ENCODE results near the gene LMNB1.

The LMNB1 gene

GRCh38 chr5:126799780-126800179 lies 22.8 kb downstream of the LMNB1 start:
- no peak overlapping the region for H3K27ac ChIP-seq
- no peaks in the 10 kb centered on the region for H3K27me3 ChIP-seq (ENCODE audit: insufficient read depth, low read depth)
- H3K79me2 ChIP-seq (ENCODE audit: insufficient read depth, low read depth): peaks cover 99% of the 10 kb centered on the region
- TF ChIP-seq CTCF (conservative IDR thresholded peaks at IDR 0.05; ENCODE audit: low read depth, low read length): no peak
- H3K4me2 ChIP-seq: no peak overlapping the region
- no peak overlapping the region for H3K9ac ChIP-seq
- H4K20me1 ChIP-seq (ENCODE audit: insufficient read depth): peaks cover 82% of the 10 kb centered on the region
- H3K4me1 ChIP-seq (ENCODE audit: low read depth, poor library complexity, severe bottlenecking): peaks cover 18% of the 10 kb centered on the region
- H3K4me3 ChIP-seq (IDR thresholded peaks at IDR 0.05; ENCODE audit: insufficient read depth, low read depth, low read length): no peak overlapping the region
- no peak overlapping the region for H2AFZ ChIP-seq (ENCODE audit: low read depth)
- H3K36me3 ChIP-seq (ENCODE audit: insufficient read depth): no peaks in the 10 kb centered on the region

GRCh38 chr5:126801174-126801991 lies 24.4 kb downstream of the LMNB1 start:
- Histone ChIP-seq H4K20me1 (ENCODE audit: insufficient read depth) (peaks cover 81% of the 10 kb centered on the region), H3K27ac (no peak overlapping the region), H3K4me2 (no peak overlapping the region)

GRCh38 chr5:126801992-126802294 lies 25.0 kb downstream of the LMNB1 start:
- Histone ChIP-seq H3K27ac (no peak overlapping the region), H3K9ac (no peak overlapping the region), H4K20me1 (ENCODE audit: insufficient read depth) (peaks cover 76% of the 10 kb centered on the region), H3K27me3 (ENCODE audit: insufficient read depth, low read depth) (no peaks in the 10 kb centered on the region), H3K4me3 (IDR thresholded peaks at IDR 0.05; ENCODE audit: insufficient read depth, low read depth, low read length) (no peak overlapping the region), H3K79me2 (ENCODE audit: insufficient read depth, low read depth) (peaks cover 99% of the 10 kb centered on the region), H3K4me1 (ENCODE audit: low read depth, poor library complexity, severe bottlenecking) (peaks cover 14% of the 10 kb centered on the region), H3K4me2 (no peak overlapping the region), H3K36me3 (ENCODE audit: insufficient read depth) (peaks cover 9% of the 10 kb centered on the region; the same call in 1 of the 2 replicates), H2AFZ (ENCODE audit: low read depth) (no peak overlapping the region)
- TF ChIP-seq CTCF (conservative IDR thresholded peaks at IDR 0.05; ENCODE audit: low read depth, low read length): no peak; the same call in 1 of the 2 replicates

More at GRCh38 chr5:126801174-126801991, 24.4 kb downstream of the LMNB1 start:
- Histone ChIP-seq H3K36me3 (ENCODE audit: insufficient read depth) (peaks cover 9% of the 10 kb centered on the region; the same call in 1 of the 2 replicates), H3K9ac (no peak overlapping the region), H2AFZ (ENCODE audit: low read depth) (no peak overlapping the region), H3K4me3 (IDR thresholded peaks at IDR 0.05; ENCODE audit: insufficient read depth, low read depth, low read length) (no peak overlapping the region), H3K4me1 (ENCODE audit: low read depth, poor library complexity, severe bottlenecking) (peaks cover 15% of the 10 kb centered on the region), H3K27me3 (ENCODE audit: insufficient read depth, low read depth) (no peaks in the 10 kb centered on the region), H3K79me2 (ENCODE audit: insufficient read depth, low read depth) (peaks cover 99% of the 10 kb centered on the region)
- TF ChIP-seq CTCF (conservative IDR thresholded peaks at IDR 0.05; ENCODE audit: low read depth, low read length): no peak

GRCh38 chr5:126805063-126805462 lies 28.1 kb downstream of the LMNB1 start:
- Histone ChIP-seq H3K4me1 (ENCODE audit: low read depth, poor library complexity, severe bottlenecking) (peaks cover 16% of the 10 kb centered on the region), H3K27ac (no peak overlapping the region), H3K4me2 (no peak overlapping the region), H3K36me3 (ENCODE audit: insufficient read depth) (peaks cover 16% of the 10 kb centered on the region; the same call in 1 of the 2 replicates), H3K27me3 (ENCODE audit: insufficient read depth, low read depth) (no peaks in the 10 kb centered on the region), H3K79me2 (ENCODE audit: insufficient read depth, low read depth) (peaks cover 99% of the 10 kb centered on the region), H3K4me3 (IDR thresholded peaks at IDR 0.05; ENCODE audit: insufficient read depth, low read depth, low read length) (no peak overlapping the region), H4K20me1 (ENCODE audit: insufficient read depth) (peaks cover 48% of the 10 kb centered on the region), H3K9ac (no peak overlapping the region), H2AFZ (ENCODE audit: low read depth) (no peak overlapping the region)
- no peak for TF ChIP-seq CTCF (conservative IDR thresholded peaks at IDR 0.05; ENCODE audit: low read depth, low read length)
